OCI-LY3 (cell line): ENCODE data around the gene STARD3.

Experiments used
- H2AFZ ChIP-seq: fragments of 200-600, 300-600 bp; shearing (Covaris generic); 2 replicates; pipeline ENCODE4 v1.6.0; 2014; ENCODE audit warnings: antibody characterized with exemption, low read depth, low read length
- H3K27ac ChIP-seq: fragments of 200-600, 300-600 bp; sonication (generic); 2 replicates; pipeline ENCODE4 v1.5.1; 2014; ENCODE audit warnings: mild to moderate bottlenecking, low read length, moderate library complexity, mixed read lengths
- H3K27me3 ChIP-seq: fragments of 200-600, 300-600 bp; sonication (generic); 2 replicates; pipeline ENCODE4 v1.6.1; 2014; ENCODE audit warnings: low read depth, low read length, mixed read lengths
- H3K36me3 ChIP-seq: fragments of 200-600, 300-600 bp; sonication (generic); replicated peaks from 2 replicates; pipeline ENCODE3; 2014; ENCODE audit warnings: low read depth, low read length, mixed read lengths
- H3K4me1 ChIP-seq: fragments of 300-600, 200-600 bp; sonication (generic); 2 replicates; pipeline ENCODE4 v1.6.1; 2014; ENCODE audit warnings: low read length, mixed read lengths
- H3K4me2 ChIP-seq: fragments of 200-600, 300-600 bp; sonication (generic); 2 replicates; pipeline ENCODE4 v1.6.1; 2014; ENCODE audit warnings: low read length, mixed read lengths
- H3K4me3 ChIP-seq: fragments of 300-600, 200-600 bp; sonication (generic); 2 replicates; pipeline ENCODE4 v1.5.1; 2014; ENCODE audit warnings: antibody characterized with exemption, mild to moderate bottlenecking, low read length, moderate library complexity
- H3K79me2 ChIP-seq: fragments of 300-600, 200-600 bp; shearing (Covaris generic); 2 replicates; pipeline ENCODE4 v1.6.1; 2014; ENCODE audit warnings: mild to moderate bottlenecking, low read length, mixed read lengths
- H3K9ac ChIP-seq: fragments of 300-600, 200-600 bp; shearing (Covaris generic); 2 replicates; pipeline ENCODE4 v1.6.0; 2014; ENCODE audit warnings: mild to moderate bottlenecking, low read length, moderate library complexity
- H3K9me3 ChIP-seq: fragments of 200-600, 300-600 bp; shearing (Covaris generic); 2 replicates; pipeline ENCODE4 v1.6.1; 2014; ENCODE audit warnings: low read length, mixed read lengths; ENCODE audit not compliant: insufficient read depth
- H4K20me1 ChIP-seq: fragments of 200-600, 300-600 bp; sonication (generic); 2 replicates; pipeline ENCODE4 v1.6.1; 2016; ENCODE audit warnings: low read length, mixed read lengths; ENCODE audit not compliant: insufficient read depth
- CTCF ChIP-seq: fragments of 200-600, 300-600 bp; sonication (generic); IDR thresholded peaks from 2 replicates; pipeline ENCODE4 v1.5.1; 2014; ENCODE audit warnings: antibody characterized with exemption, low read length, low read depth
- EZH2phosphoT487 ChIP-seq: fragments of 200-600 bp; shearing (Covaris generic); IDR thresholded peaks from 2 replicates; pipeline ENCODE4 v1.6.1; 2018; ENCODE audit warnings: antibody characterized with exemption, mixed run types, low read depth

STARD3 gene

DNA sequence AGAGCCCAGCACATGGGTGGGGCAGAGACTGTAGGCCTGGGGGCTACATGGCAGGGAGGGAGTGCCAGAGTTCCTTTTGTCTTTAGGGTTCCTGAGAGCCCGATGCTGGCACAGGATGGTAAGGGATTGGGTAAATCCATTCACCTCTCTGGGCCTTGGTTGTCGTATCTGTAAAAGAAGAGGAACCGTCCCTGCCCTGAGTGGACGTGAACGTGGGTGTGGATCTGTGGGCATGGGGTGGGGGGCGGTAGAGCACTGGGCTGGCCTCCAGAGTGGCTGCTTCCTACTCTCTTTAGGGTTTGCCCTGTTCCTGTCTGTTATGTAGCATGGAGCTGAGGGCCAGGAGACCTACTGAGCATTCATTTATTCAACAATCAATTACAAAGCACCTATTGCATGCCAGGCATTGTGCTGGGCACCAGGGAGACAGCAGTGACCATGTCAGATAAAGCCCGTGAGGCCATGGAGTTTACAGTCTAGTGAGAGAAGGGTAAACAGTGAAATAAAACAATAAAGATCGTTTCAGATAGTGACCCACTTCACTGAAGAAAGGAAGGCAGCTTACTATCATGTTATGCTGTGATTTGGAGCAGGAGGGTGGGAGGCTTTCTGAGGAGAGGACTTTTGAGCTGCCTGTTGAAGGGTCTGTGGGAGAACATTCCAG, 15.1 kb downstream of the STARD3 start:
- no peaks in the 10 kb centered on the region for H3K4me1 ChIP-seq
- no peaks in the 10 kb centered on the region for H3K9me3 ChIP-seq
- no peak for TF ChIP-seq CTCF
- no peak for TF ChIP-seq EZH2phosphoT487
- no peak overlapping the region for H3K27ac ChIP-seq
- H3K36me3 ChIP-seq, result no peaks in the 10 kb centered on the region
- H4K20me1 ChIP-seq, result no peaks in the 10 kb centered on the region; the same call in 1 of the 2 replicates
- H3K27me3 ChIP-seq, result no peaks in the 10 kb centered on the region
- peaks cover 3% of the 10 kb centered on the region; the same call in 1 of the 2 replicates for H3K79me2 ChIP-seq
- H3K4me2 ChIP-seq, result no peak overlapping the region
- no peak overlapping the region for H3K4me3 ChIP-seq
- H2AFZ ChIP-seq, result no peak overlapping the region
- H3K9ac ChIP-seq, result no peak overlapping the region

DNA sequence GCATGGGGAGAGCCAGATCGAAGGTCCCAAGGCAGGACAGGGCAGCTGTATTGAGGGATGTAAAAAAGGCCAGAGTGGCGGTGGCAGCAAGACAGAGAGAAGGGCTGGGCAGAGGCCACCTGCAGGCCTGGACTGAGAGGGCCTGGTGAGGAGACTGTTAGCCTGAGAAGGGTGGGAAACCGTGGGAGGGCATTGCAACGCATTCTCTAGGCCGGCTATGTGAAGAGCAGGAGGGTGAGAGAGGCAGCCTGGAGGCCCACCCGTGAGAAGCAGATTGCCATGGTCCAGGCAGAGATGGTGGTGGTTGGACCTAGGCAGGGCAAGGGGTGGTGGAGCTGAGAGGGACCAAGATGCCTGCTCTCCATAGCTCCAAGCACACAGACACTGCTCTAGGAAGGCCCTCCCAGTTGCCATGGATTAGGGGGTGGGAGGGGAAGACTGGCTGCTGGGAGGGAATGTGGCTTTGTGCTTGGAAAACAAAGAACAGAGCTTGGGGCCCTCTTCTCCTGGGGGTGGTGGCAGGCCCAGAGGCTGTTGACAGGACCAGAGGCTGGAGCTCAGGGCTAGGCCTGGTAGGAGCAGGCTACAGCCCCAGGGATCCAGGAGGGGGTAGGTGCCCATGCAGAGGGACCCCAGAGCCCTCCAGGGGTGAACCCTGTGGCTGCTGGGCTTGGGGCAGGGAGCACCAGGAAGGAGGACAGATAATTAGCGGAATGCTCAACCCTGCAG, 15.8 kb downstream of the STARD3 start:
- no peak for TF ChIP-seq EZH2phosphoT487
- TF ChIP-seq CTCF, result no peak
- Histone ChIP-seq H3K36me3 (no peaks in the 10 kb centered on the region), H3K4me2 (no peak overlapping the region), H3K4me3 (no peak overlapping the region), H3K27me3 (no peaks in the 10 kb centered on the region), H3K9me3 (no peaks in the 10 kb centered on the region), H3K9ac (no peak overlapping the region), H4K20me1 (no peaks in the 10 kb centered on the region; the same call in 1 of the 2 replicates), H3K79me2 (no peaks in the 10 kb centered on the region), H3K4me1 (no peaks in the 10 kb centered on the region), H2AFZ (no peak overlapping the region), H3K27ac (no peak overlapping the region)

DNA sequence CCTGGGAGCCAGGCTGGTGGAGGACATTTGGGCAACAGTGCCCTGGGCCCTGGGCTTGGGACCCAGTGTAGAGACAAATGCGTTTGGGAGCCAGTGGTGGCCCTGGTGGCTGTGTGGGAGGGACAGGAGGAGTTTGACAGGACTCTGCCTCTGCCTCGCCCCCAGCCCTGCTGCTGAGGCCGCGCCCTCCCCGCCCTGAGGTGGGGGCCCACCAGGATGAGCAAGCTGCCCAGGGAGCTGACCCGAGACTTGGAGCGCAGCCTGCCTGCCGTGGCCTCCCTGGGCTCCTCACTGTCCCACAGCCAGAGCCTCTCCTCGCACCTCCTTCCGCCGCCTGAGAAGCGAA, 16.3 kb downstream of the STARD3 start:
- no peak overlapping the region for H3K27ac ChIP-seq
- H3K79me2 ChIP-seq, result no peaks in the 10 kb centered on the region
- TF ChIP-seq CTCF (no peak), EZH2phosphoT487 (no peak)
- no peak overlapping the region for H3K4me3 ChIP-seq
- no peaks in the 10 kb centered on the region for H3K4me1 ChIP-seq
- no peak overlapping the region for H3K4me2 ChIP-seq
- H3K9me3 ChIP-seq, result no peaks in the 10 kb centered on the region
- H2AFZ ChIP-seq, result no peak overlapping the region
- no peaks in the 10 kb centered on the region; the same call in 1 of the 2 replicates for H4K20me1 ChIP-seq
- no peaks in the 10 kb centered on the region for H3K27me3 ChIP-seq
- peaks cover 4% of the 10 kb centered on the region for H3K36me3 ChIP-seq
- no peak overlapping the region for H3K9ac ChIP-seq

DNA sequence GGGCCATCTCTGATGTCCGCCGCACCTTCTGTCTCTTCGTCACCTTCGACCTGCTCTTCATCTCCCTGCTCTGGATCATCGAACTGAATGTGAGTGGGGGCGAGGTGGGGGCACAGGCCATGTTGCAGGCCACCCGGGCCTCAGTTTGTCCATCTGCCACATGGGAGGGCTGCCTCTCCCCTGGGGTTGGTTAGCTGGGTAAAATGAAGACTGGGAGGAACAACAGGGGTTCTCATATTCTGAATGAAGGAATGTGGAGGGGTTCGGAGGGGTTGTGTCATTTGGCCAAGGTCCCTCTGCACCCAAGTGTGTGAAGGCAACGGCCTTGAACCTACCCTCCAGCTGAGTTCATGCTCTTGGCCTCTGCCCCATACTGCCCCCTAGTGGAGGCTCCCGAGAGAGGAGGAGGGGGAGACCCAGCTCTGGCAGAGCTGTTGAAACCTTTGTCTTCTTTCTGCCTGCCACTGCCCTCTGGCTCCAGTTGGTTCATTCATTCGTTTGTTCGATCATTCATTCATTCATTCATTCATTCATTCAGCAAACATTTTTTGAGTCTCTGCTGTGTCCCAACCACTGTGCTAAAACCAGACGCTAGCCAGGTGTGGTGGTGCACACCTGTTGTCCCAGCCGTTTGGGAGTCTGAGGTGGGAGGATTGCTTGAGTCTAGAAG, 16.9 kb downstream of the STARD3 start:
- no peaks in the 10 kb centered on the region for H3K79me2 ChIP-seq
- no peaks in the 10 kb centered on the region for H3K27me3 ChIP-seq
- H3K9me3 ChIP-seq, result no peaks in the 10 kb centered on the region
- H3K9ac ChIP-seq, result no peak overlapping the region
- H4K20me1 ChIP-seq, result no peaks in the 10 kb centered on the region; the same call in 1 of the 2 replicates
- H3K4me3 ChIP-seq, result no peak overlapping the region
- no peak overlapping the region for H3K4me2 ChIP-seq
- H3K27ac ChIP-seq, result no peak overlapping the region
- H3K4me1 ChIP-seq, result peaks cover 3% of the 10 kb centered on the region
- TF ChIP-seq EZH2phosphoT487 (no peak), CTCF (peak; percentile 90)
- H3K36me3 ChIP-seq, result peaks cover 4% of the 10 kb centered on the region
- no peak overlapping the region for H2AFZ ChIP-seq
